ENCODE measurements around the gene ACKR1. TPM values are rescaled to one million over a fixed set of nuclear protein-coding genes. Genes with fewer than 3 reads are reported as not detected.

ACKR1 gene, protein sequence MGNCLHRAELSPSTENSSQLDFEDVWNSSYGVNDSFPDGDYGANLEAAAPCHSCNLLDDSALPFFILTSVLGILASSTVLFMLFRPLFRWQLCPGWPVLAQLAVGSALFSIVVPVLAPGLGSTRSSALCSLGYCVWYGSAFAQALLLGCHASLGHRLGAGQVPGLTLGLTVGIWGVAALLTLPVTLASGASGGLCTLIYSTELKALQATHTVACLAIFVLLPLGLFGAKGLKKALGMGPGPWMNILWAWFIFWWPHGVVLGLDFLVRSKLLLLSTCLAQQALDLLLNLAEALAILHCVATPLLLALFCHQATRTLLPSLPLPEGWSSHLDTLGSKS
- total RNA-seq: 10 to 100 TPM in 3 of 4 donors, 1 to 10 TPM in 1; 5.4 to 51.2 (median 21.5) TPM

DNA sequence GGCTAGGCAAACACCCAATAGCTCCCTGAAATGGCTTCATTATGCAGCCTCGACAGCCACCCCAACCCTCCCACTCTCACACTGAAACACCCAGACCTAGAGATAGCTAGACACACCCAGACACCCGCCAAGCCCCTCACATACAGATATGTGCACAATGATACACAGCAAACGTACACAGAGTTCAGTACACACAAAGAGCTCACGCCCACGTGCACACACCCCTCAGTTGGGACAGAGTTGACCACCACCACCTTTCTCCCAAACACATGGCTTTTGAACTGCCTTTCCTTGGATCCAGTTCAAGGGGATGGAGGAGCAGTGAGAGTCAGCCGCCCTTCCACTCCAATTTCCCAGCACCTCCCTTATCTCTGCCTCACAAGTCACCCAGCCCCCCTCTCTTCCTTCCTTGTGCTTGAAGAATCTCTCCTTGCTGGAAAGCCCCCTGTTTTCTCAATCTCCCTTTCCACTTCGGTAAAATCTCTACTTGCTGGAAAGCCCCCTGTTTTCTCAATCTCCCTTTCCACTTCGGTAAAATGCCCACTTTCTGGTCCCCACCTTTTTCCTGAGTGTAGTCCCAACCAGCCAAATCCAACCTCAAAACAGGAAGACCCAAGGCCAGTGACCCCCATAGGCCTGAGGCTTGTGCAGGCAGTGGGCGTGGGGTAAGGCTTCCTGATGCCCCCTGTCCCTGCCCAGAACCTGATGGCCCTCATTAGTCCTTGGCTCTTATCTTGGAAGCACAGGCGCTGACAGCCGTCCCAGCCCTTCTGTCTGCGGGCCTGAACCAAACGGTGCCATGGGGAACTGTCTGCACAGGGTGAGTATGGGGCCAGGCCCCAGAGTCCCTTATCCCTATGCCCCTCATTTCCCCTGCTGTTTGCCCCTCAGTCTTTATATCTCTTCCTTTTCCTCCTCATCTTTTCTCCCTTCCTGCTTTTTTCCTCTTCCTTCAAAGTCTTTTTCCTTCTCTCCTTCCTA lies at the start of gene ACKR1:
TSS of gene ACKR1 (plus strand) at position 715 of the 981 bp plus-strand sequence. CDS start at position 800, 85 bp downstream.
- Histone ChIP-seq H3K9me3 (no peaks in the 10 kb centered on the region), H3K4me1 (no peaks in the 10 kb centered on the region), H3K36me3 (no peaks in the 10 kb centered on the region), H3K27ac (no peak within 1 kb of the TSS), H3K4me3 (peak within 1 kb of the TSS in 1 of 4 donors; percentile 12), H3K27me3 (no peaks in the 10 kb centered on the region)
- DNase-seq: no peak
- TF ChIP-seq, protein P1, sequence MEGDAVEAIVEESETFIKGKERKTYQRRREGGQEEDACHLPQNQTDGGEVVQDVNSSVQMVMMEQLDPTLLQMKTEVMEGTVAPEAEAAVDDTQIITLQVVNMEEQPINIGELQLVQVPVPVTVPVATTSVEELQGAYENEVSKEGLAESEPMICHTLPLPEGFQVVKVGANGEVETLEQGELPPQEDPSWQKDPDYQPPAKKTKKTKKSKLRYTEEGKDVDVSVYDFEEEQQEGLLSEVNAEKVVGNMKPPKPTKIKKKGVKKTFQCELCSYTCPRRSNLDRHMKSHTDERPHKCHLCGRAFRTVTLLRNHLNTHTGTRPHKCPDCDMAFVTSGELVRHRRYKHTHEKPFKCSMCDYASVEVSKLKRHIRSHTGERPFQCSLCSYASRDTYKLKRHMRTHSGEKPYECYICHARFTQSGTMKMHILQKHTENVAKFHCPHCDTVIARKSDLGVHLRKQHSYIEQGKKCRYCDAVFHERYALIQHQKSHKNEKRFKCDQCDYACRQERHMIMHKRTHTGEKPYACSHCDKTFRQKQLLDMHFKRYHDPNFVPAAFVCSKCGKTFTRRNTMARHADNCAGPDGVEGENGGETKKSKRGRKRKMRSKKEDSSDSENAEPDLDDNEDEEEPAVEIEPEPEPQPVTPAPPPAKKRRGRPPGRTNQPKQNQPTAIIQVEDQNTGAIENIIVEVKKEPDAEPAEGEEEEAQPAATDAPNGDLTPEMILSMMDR (IDR thresholded peaks at IDR 0.05): no peak
- TF ChIP-seq POLR2A (IDR thresholded peaks at IDR 0.05): no peak

DNA sequence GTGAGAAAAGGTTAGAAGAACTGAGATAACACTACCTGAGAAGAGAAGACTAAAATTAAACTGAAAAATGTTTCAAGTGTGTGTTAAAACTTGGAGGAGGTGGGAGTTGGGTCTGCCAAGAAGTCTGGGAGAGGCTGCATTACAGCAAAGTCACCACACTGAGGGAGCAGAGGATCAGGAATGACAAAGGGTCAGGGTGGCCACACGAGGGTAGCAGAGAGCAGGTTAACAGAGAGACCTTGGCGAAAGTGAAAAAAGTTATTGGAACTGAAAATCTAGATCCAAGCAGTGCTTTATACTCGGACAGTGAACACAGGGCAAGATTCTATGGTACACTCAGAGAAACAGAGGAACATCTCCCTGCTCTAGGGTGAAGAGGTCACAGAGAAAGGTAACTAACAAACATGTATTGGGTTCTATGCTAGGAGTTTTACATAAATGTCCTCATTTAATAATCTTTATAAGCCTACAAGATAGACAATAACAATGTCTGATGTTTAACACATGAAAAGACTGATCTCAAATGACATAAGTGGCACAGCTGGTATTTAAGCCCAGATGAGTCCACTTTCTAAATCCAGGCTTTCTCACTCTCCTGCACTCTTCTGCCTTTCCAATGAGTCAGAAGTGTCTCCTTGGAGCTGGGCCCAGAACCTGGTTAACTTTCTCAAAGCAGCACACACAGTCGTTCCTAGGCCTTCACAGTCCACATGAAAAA lies 43.5 kb upstream of the ACKR1 start:
- Histone ChIP-seq H3K36me3 (no peaks in the 10 kb centered on the region), H3K4me1 (no peaks in the 10 kb centered on the region), H3K4me3 (no peak overlapping the region), H3K27ac (no peak overlapping the region), H3K27me3 (no peaks in the 10 kb centered on the region), H3K9me3 (no peaks in the 10 kb centered on the region)
- DNase-seq: peak; percentile 62 to 87 (median 70)
- no peak for TF ChIP-seq POLR2A (IDR thresholded peaks at IDR 0.05)
- TF ChIP-seq, protein P1 (IDR thresholded peaks at IDR 0.05): peak; percentile 60 to 98 (median 90)

DNA sequence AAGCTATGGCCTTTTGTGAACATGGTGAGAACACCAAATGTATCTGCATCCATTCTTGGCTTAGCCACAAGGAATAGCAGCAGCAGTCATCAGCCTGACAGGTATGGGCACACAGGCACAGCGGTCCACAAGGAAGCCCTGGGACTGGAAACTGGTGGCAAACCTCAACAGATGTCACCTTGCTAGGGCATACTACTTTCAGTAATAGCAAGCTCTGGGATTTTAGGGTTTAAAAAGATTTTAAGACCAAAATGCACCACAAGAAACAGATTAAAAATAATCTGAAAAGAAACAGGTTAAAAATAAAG lies 43.0 kb upstream of the ACKR1 start:
- TF ChIP-seq POLR2A (IDR thresholded peaks at IDR 0.05): no peak
- TF ChIP-seq, protein P1 (IDR thresholded peaks at IDR 0.05): no peak
- no peak overlapping the region for H3K27ac ChIP-seq

DNA sequence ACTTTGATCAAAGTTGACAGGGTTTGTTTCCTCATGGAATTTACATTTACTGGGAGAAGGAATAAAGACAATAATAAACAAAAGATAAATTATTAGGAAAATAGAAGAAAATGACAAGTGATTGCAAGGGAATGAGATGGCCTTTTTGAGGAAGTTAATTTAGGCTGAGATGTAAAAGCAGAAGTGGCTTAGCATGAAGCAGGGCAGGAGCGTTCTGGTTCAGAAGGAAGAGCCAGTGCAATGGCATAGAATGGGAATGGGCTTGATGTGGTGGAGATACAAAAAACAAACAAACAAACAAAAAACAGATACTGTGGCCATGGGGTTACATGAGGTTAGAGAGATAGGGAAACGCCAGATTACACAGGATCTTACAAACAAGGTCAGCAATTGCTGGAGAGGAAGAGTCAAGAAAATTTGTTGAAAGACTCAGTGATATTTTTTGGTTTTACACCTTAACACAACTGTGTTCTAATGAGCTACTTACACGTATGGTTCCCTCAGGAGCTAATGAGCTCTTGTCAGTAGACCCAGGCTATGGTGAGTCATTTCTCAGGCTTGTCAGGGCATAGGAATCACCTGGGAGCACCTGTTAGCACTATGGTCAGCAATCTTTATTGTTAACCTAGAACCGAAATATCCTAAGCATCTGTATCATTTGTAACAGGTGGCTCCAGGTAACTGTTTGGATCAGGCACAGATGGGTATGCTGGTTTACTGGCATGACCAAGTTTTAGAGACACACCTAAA lies 42.0 kb upstream of the ACKR1 start:
- H3K9me3 ChIP-seq: no peaks in the 10 kb centered on the region
- H3K4me3 ChIP-seq: no peak overlapping the region
- DNase-seq: no peak
- no peaks in the 10 kb centered on the region for H3K27me3 ChIP-seq
- H3K4me1 ChIP-seq: no peaks in the 10 kb centered on the region
- no peak for TF ChIP-seq POLR2A (IDR thresholded peaks at IDR 0.05)
- TF ChIP-seq, protein P1 (IDR thresholded peaks at IDR 0.05): no peak
- H3K27ac ChIP-seq: no peak overlapping the region
- no peaks in the 10 kb centered on the region for H3K36me3 ChIP-seq

More for the DNA sequence above, 43.0 kb upstream of the ACKR1 start:
- Histone ChIP-seq H3K4me1 (no peaks in the 10 kb centered on the region), H3K36me3 (no peaks in the 10 kb centered on the region), H3K4me3 (no peak overlapping the region), H3K27me3 (no peaks in the 10 kb centered on the region), H3K9me3 (no peaks in the 10 kb centered on the region)
- DNase-seq: no peak
